ENCODE results near the gene EYS.
"Not testable (repeated sequence)": the region's sequence is repeated elsewhere in the genome, so short reads cannot be mapped to it uniquely, and the experiment has no call there.

EYS gene

GRCh38 chr6:63935732-63936131 is 1771.3 kb downstream of the EYS start:
- Histone ChIP-seq H2BK12ac (ENCODE audit: low read length in 2 of 2) (no peak overlapping the region), H3K9me3 (ENCODE audit: control insufficient read depth, low read length) (no peaks in the 10 kb centered on the region), H4K8ac (ENCODE audit: low read length) (no peak overlapping the region), H3K4me1 (ENCODE audit: control insufficient read depth, insufficient read depth, low read depth, low read length) (no peaks in the 10 kb centered on the region), H3K23ac (ENCODE audit: low read length in 2 of 2) (no peak overlapping the region), H3K9ac (ENCODE audit: low read length) (no peak overlapping the region), H3K27ac (ENCODE audit: low read length, poor library complexity, severe bottlenecking) (no peak overlapping the region), H2AK5ac (ENCODE audit: low read length, severe bottlenecking) (no peak overlapping the region), H4K91ac (ENCODE audit: low read length) (no peak overlapping the region), H2AFZ (ENCODE audit: low read depth, low read length) (no peak overlapping the region), H3K79me1 (replicated peaks; ENCODE audit: low read length, poor library complexity, severe bottlenecking) (no peaks in the 10 kb centered on the region), H3K4me2 (ENCODE audit: low read length, poor library complexity, severe bottlenecking) (no peak overlapping the region), H3K4ac (ENCODE audit: low read depth in 1 of 2, low read length in 2 of 2) (no peak overlapping the region), H3K14ac (ENCODE audit: low read length in 2 of 2) (no peak overlapping the region), H2BK15ac (ENCODE audit: low read depth, poor library complexity, severe bottlenecking) (no peak overlapping the region), H2BK5ac (ENCODE audit: low read depth, low read length, poor library complexity, severe bottlenecking) (no peak overlapping the region), H2BK120ac (ENCODE audit: low read depth, low read length) (no peak overlapping the region), H3K18ac (ENCODE audit: low read depth in 1 of 2, low read length in 2 of 2) (no peak overlapping the region), H3K27me3 (ENCODE audit: control insufficient read depth in 1 of 2, insufficient read depth in 1 of 2, low read length in 2 of 2) (no peaks in the 10 kb centered on the region), H3K4me3 (ENCODE audit: insufficient read depth in 1 of 2, low read depth in 1 of 2, low read length in 2 of 2) (no peak overlapping the region), H3K36me3 (ENCODE audit: control insufficient read depth in 1 of 2, insufficient read depth in 2 of 2, low read depth in 1 of 2, low read length in 2 of 2) (no peaks in the 10 kb centered on the region)
- DNase-seq, result no peak

GRCh38 chr6:63933948-63934347 is 1773.1 kb downstream of the EYS start:
- not testable (repeated sequence) for H3K4me3 ChIP-seq (ENCODE audit: insufficient read depth in 1 of 2, low read depth in 1 of 2, low read length in 2 of 2); H2AK5ac ChIP-seq (ENCODE audit: low read length, severe bottlenecking); H2BK5ac ChIP-seq (ENCODE audit: low read depth, low read length, poor library complexity, severe bottlenecking); H4K91ac ChIP-seq (ENCODE audit: low read length); H3K4me2 ChIP-seq (ENCODE audit: low read length, poor library complexity, severe bottlenecking); H4K8ac ChIP-seq (ENCODE audit: low read length); H2BK120ac ChIP-seq (ENCODE audit: low read depth, low read length); H2BK12ac ChIP-seq (ENCODE audit: low read length in 2 of 2); H3K4me1 ChIP-seq (ENCODE audit: control insufficient read depth, insufficient read depth, low read depth, low read length); H2BK15ac ChIP-seq (ENCODE audit: low read depth, poor library complexity, severe bottlenecking); H2AFZ ChIP-seq (ENCODE audit: low read depth, low read length); DNase-seq; H3K14ac ChIP-seq (ENCODE audit: low read length in 2 of 2); H3K9ac ChIP-seq (ENCODE audit: low read length); H3K27me3 ChIP-seq (ENCODE audit: control insufficient read depth in 1 of 2, insufficient read depth in 1 of 2, low read length in 2 of 2); H3K4ac ChIP-seq (ENCODE audit: low read depth in 1 of 2, low read length in 2 of 2); H3K18ac ChIP-seq (ENCODE audit: low read depth in 1 of 2, low read length in 2 of 2); H3K27ac ChIP-seq (ENCODE audit: low read length, poor library complexity, severe bottlenecking); H3K9me3 ChIP-seq (ENCODE audit: control insufficient read depth, low read length); H3K79me1 ChIP-seq (replicated peaks; ENCODE audit: low read length, poor library complexity, severe bottlenecking); H3K36me3 ChIP-seq (ENCODE audit: control insufficient read depth in 1 of 2, insufficient read depth in 2 of 2, low read depth in 1 of 2, low read length in 2 of 2); H3K23ac ChIP-seq (ENCODE audit: low read length in 2 of 2)
- WGBS, result no CpG with 5 or more reads among the region's 4 CpGs

- Histone ChIP-seq H3K27me3 (ENCODE audit: control insufficient read depth in 1 of 2, insufficient read depth in 1 of 2, low read length in 2 of 2) (no peaks in the 10 kb centered on the region), H3K36me3 (ENCODE audit: control insufficient read depth in 1 of 2, insufficient read depth in 2 of 2, low read depth in 1 of 2, low read length in 2 of 2) (no peaks in the 10 kb centered on the region), H2AFZ (ENCODE audit: low read depth, low read length) (no peak overlapping the region), H3K27ac (ENCODE audit: low read length, poor library complexity, severe bottlenecking) (no peak overlapping the region), H3K9ac (ENCODE audit: low read length) (no peak overlapping the region), H2BK12ac (ENCODE audit: low read length in 2 of 2) (no peak overlapping the region), H3K4ac (ENCODE audit: low read depth in 1 of 2, low read length in 2 of 2) (no peak overlapping the region), H3K18ac (ENCODE audit: low read depth in 1 of 2, low read length in 2 of 2) (no peak overlapping the region), H3K79me1 (replicated peaks; ENCODE audit: low read length, poor library complexity, severe bottlenecking) (no peaks in the 10 kb centered on the region), H2BK5ac (ENCODE audit: low read depth, low read length, poor library complexity, severe bottlenecking) (no peak overlapping the region), H2BK15ac (ENCODE audit: low read depth, poor library complexity, severe bottlenecking) (no peak overlapping the region), H3K4me2 (ENCODE audit: low read length, poor library complexity, severe bottlenecking) (no peak overlapping the region), H2AK5ac (ENCODE audit: low read length, severe bottlenecking) (no peak overlapping the region), H3K14ac (ENCODE audit: low read length in 2 of 2) (no peak overlapping the region), H3K4me3 (ENCODE audit: insufficient read depth in 1 of 2, low read depth in 1 of 2, low read length in 2 of 2) (no peak overlapping the region), H3K23ac (ENCODE audit: low read length in 2 of 2) (no peak overlapping the region), H4K8ac (ENCODE audit: low read length) (no peak overlapping the region), H4K91ac (ENCODE audit: low read length) (no peak overlapping the region), H3K9me3 (ENCODE audit: control insufficient read depth, low read length) (no peaks in the 10 kb centered on the region), H3K4me1 (ENCODE audit: control insufficient read depth, insufficient read depth, low read depth, low read length) (no peaks in the 10 kb centered on the region), H2BK120ac (ENCODE audit: low read depth, low read length) (no peak overlapping the region)
- no peak for DNase-seq
Observed at GRCh38 chr6:63930848-63931247, 1776.2 kb downstream of the EYS start.

- Histone ChIP-seq H3K9me3 (ENCODE audit: control insufficient read depth, low read length) (no peaks in the 10 kb centered on the region), H3K4me1 (ENCODE audit: control insufficient read depth, insufficient read depth, low read depth, low read length) (no peaks in the 10 kb centered on the region), H2AK5ac (ENCODE audit: low read length, severe bottlenecking) (no peak overlapping the region), H3K23ac (ENCODE audit: low read length in 2 of 2) (no peak overlapping the region), H3K14ac (ENCODE audit: low read length in 2 of 2) (no peak overlapping the region), H4K91ac (ENCODE audit: low read length) (no peak overlapping the region), H3K9ac (ENCODE audit: low read length) (no peak overlapping the region), H4K8ac (ENCODE audit: low read length) (no peak overlapping the region), H2BK120ac (ENCODE audit: low read depth, low read length) (no peak overlapping the region), H3K4ac (ENCODE audit: low read depth in 1 of 2, low read length in 2 of 2) (no peak overlapping the region), H2AFZ (ENCODE audit: low read depth, low read length) (no peak overlapping the region), H3K4me2 (ENCODE audit: low read length, poor library complexity, severe bottlenecking) (no peak overlapping the region), H2BK12ac (ENCODE audit: low read length in 2 of 2) (no peak overlapping the region), H3K27me3 (ENCODE audit: control insufficient read depth in 1 of 2, insufficient read depth in 1 of 2, low read length in 2 of 2) (no peaks in the 10 kb centered on the region), H3K27ac (ENCODE audit: low read length, poor library complexity, severe bottlenecking) (no peak overlapping the region), H3K36me3 (ENCODE audit: control insufficient read depth in 1 of 2, insufficient read depth in 2 of 2, low read depth in 1 of 2, low read length in 2 of 2) (no peaks in the 10 kb centered on the region), H2BK15ac (ENCODE audit: low read depth, poor library complexity, severe bottlenecking) (no peak overlapping the region), H3K4me3 (ENCODE audit: insufficient read depth in 1 of 2, low read depth in 1 of 2, low read length in 2 of 2) (no peak overlapping the region), H3K79me1 (replicated peaks; ENCODE audit: low read length, poor library complexity, severe bottlenecking) (no peaks in the 10 kb centered on the region), H3K18ac (ENCODE audit: low read depth in 1 of 2, low read length in 2 of 2) (no peak overlapping the region), H2BK5ac (ENCODE audit: low read depth, low read length, poor library complexity, severe bottlenecking) (no peak overlapping the region)
- DNase-seq, result no peak
- 100% methylated on average over 1 of the region's 2 CpGs for WGBS
Observed at GRCh38 chr6:63929111-63929510, 1777.9 kb downstream of the EYS start.

Measured in mesenchymal stem cell (in vitro differentiated cells and primary cell).